GM18873 (cell line): ENCODE data around the gene SCN9A.
"Not testable (repeated sequence)": the region's sequence is repeated elsewhere in the genome, so short reads cannot be mapped to it uniquely, and the experiment has no call there.

ENCODE experiments used
- ATAC-seq: cut with Tn5 transposase; IDR thresholded peaks from one replicate; pipeline ENCODE4 v1.9.1; 2021; ENCODE audit warnings: mild to moderate bottlenecking, moderate library complexity, moderate number of reproducible peaks; ENCODE audit not compliant: unreplicated experiment, low FRiP score

Gene SCN9A

DNA sequence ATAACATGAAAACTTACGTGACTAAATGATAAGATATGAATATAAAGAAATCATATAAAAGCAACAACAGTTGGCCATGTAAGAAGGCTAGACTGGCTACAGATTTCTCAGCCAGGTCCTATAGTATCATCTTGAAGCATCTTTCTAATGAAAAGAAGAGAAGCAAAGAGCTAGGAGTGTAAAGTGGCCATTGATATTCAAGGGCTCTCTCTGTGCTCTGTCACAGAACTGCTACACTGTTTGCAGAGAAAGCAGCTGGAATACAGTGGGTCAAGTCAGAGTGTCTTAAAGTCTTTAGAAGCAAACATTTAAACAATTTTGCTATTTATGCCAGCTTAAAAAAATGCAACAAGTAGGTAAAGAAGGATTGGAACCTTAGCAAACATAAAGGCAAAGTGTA is 118.8 kb downstream of the SCN9A start:
- ATAC-seq, result no peak

DNA sequence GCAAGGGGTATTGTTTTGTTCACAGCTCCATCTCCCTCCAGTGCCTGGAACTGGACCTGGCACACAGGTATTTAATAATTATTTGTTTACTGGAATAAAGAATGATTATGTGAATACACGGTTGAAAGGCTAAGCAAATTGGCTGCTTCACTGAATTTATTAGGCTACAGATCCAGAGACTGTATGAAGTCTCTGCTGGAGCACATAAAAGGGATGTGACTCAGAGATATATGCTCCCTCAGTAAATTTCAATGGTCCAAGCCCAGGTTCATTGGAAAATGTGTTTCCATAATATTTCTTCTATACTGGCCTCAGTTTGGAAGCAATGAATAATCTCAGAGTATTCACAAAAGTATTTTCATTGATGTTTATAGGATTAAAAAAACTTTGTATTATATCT is 126.4 kb downstream of the SCN9A start:
- ATAC-seq, result no peak

DNA sequence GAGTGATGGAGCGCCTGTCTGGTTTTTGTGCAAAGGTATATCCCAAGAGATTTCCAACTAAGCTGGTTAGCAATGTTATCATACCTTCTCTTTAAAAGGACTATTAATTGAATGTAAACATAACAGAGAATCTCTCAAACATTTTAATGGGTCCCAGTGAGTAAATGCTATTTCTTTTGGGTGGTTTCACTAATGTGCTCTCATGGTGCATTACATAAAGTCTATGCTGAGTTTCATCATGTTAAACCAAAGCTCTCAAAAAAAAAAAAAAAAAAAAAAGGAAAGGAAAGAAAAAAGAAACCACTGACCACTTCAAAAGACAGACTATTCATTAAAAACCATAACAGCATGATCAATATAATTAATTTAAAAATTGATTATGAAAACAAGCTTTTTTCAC is 128.8 kb downstream of the SCN9A start:
- no peak for ATAC-seq

DNA sequence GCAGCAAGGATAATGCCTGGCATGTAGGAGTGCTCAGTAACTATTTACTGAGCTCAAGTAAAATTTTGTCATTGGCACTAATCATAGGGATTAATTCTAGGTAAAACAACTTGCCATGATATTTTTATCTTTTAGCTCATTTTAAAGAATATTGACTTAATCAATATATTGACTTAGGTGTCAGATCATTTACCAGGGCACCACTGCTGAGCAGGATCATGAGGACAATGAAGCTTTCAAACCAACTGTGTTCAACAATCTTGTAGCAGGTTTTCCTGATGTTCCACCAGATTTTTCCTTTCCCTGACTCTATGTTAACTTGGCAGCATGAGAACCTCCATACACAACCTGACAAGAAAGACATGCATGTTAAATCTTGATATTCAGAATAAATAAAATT is 133.4 kb downstream of the SCN9A start:
- ATAC-seq, result no peak

DNA sequence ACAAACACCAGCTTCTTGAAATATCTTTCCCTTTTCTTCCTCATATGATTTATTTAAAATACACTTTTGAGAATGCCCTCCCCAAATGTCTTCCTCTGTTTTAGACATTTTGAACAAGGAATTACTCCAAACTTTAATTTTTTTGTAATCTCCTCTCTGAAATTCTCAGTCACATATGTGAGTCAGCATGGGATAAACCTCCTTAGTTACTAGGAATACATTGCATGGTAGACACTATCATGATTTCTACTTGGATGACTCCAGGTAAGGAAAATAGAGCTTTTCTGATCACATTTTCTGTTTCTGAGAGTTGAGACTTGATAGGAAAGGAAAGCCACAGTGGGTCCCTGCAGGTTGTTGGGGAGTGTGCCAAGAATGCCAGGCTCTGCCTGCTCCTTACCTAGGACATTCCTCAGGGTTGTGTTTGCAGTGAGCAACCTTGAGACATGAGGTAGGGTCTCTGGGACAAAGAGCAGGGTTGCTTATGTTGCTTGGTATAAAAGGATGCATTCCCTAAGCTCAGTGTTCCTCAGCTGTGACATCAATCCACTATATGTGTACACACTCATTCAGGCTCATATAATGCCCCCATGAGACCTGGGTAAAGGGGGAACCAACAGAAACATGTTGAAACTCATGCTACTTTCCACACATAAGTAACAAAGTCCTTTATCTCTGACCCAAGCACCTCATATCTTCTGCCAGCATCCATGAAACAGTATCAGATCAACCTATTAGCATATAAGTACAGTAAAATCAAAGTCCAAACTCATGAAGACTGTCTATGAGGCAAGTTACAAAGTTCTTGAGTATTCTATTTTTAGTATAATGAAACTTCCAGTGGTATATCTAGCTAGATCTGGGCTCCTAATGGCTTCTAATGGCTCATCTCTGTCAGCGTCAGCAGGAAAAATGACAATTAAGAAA is 135.1 kb downstream of the SCN9A start:
- no peak for ATAC-seq

DNA sequence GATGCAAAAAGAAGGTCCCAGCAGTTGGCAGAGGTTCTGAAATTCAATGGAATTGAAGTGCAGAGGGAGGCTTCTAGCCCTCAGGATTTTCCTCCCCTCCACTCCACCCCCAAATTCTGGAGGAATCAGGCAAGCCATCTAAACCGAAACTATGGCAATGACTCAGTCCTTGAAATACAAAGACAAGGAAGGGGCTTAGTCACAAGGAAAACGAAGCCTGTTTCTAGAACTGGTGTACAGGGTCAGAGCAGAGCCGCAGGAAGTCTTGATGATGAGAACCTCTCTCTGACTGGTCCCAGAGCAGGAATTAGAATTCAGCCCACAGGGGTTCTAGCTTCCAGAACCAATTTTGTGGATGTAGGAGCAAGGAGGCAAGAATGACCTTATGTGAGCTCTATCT is 136.2 kb downstream of the SCN9A start:
- ATAC-seq, result no peak

DNA sequence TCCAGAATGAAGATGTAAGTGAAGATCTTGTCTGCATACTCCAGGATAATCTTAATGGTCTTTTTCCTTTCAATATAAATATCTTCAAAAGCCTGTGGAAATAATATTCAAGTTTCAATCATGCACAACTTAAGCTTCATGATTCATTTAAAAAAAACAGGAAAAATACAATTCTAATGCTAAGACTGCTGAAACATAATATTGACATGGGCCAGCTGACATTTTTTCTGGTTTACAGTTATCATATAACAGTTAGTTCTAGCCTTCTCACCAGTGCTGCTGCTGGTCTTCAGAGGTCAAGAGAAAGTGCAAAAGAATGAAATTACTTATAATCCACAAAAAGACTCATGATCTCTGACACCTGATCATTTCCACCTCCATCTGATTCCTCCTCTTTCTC is 137.6 kb downstream of the SCN9A start:
- no peak for ATAC-seq

DNA sequence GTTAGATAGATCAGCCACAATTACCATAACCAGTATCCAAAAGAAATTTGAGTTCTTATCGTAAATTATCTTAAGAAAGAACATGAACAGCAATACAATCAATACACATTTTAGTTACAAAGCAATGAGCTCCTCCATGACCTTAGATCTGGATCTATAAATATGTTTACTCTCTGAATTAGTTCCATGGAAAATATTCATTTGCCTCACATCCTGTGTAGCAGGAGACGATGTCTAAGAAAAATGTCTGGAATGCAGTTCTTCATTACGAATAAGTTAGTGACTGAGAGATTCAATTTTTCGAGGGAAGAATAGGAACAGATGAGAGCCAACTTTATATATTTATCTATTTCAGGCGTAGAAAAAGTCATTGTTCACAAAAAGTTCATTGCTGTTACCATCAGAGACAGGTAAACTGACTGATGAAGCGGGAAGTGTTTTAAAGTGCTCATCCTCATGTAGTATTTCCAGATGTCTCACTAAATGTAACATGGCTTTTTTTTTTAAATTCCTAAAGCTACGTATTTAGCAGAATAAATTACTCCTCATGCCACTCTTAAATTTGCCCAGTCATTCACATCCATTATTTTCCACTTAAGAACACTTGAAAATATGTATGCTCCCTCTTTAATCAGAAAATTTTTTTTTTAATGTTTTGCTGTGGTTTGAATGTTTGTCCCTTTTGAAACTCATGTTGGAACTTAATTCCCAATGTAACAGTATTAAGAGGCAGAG is 141.5 kb downstream of the SCN9A start:
- no peak for ATAC-seq

DNA sequence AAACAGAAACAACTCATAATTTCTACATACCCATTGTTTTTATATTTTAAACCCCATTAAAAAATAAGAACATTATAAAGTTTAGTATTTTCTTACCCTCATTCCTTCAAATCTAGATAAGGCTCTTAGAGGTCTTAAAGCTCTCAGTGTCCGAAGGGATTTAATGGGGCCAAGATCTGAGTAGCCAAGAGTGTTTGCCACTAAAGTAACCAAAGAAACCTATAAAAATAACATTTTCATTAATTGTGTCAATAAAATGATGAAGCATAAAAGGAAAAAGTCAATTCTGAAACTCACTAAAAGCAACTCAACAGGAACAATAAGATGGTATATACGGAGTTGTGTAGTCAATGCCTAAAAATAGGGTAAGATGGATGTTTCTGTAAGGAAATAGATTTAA is 142.5 kb downstream of the SCN9A start:
- ATAC-seq, result no peak

DNA sequence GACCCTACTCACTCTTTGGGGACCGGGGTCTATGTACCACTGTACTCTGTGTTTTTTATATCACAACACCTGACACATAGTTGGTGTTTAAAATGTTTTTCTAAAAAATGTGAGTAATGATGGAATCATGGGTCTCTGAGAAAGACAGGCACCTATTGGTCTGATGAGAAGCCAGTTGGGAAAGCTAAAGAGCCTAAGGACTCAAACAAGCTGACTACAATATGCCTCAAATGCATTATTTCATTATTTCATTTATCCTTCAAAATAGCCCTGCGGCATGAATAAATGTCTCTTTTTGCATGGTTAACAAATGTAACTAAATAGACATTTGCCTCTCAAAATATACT is 145.0 kb downstream of the SCN9A start:
- no peak for ATAC-seq

DNA sequence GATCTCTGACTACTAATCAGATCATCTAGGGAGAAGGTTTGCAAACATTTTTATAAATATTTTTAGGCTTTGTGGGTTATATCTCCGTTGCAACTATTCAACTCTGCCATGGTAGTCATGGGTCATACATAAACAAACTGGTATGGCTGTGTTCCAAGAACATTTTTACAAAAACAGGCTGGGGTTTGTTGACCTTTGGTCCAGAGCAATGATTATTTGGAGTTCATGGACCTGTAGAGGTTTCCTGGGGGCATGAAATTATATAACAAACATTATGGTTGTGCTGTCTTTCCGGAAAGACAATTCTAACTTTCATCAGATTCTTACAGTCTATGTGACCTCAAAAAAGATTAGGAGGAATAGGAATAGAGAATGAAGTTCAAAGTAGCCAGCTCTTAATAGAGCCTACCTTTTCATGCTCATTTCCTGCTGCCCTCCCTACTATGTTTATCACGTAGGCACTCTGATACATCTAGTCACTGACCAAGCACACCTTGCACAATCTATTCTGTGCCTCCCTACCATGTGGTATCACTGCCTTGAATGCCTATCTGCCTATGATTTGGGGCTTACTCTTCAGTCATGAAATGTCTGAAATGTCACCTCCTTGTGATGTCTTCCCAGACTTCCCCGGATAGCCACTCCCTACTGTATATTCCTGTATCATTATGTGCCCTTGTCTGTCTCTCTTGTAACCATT is 145.6 kb downstream of the SCN9A start:
- no peak for ATAC-seq

DNA sequence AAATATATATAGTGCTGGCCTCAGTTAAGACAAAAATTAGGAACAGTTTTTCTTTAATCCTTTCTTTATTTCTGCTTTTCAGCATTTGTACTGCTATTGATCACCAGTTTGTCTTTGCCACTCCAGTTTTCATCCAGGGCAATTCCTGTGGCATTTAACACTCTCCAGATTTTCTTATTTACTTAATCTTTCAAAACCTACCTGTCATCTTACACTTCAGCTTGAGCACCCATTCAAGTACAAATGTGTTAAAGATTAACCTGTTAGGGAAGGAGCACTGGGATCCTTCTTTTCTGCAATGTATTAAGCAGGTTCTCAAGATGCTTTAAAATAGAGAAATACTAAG is 146.1 kb downstream of the SCN9A start:
- no peak for ATAC-seq

DNA sequence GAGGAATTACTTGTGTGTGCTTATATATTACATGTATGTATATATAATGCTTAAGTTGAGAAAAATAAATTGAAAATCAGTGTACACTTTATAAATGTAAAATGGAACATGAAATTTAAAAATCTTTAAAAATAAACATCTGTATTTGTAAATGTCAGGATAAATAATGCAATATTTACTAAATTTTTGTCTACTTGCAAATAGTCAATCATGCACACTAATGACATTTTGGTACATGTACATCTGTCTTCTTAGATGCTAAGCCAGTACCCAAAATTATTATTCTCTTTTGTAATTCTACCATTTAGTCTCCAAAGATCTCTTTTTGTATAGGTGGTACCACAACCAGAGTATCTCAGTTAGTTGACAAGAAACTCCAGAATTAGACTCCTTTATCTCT is 151.5 kb downstream of the SCN9A start:
- ATAC-seq, result no peak

DNA sequence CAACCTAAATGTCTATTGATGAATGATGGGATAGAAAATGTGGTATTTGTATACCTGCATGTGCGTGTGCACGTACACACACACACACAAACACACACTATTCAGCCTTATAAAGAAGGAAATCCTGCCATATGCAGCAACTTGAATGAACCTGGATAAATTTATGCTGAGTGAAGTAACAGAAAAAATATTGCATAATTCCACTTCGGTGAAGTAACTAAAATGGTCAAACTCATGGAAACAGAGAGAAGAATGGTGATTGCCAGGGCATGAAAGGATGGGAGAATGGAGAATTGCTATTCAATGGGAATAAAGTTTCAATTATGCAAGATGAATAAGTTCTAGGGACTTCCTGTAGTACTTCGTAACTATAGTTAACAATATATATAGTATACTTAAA is 152.4 kb downstream of the SCN9A start:
- ATAC-seq, result no peak

DNA sequence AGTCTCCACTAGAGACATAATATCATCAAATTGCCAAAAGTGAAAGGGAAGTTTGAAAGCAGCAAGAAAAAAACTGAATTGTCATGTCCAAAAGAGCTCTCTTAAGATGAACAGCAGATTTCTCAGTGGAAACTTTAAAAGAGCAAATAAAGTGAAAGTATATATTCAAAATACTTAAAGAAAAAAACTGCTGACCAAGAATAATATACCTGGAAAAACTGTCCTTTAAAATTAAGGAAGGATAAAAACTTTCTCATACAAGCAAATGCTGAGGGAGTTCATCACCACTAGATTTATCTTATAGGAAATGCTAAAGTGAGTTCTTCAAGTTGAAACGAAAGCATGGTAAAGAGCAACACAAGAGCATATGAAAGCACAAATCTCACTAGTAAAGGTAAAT is 164.7 kb downstream of the SCN9A start:
- no peak for ATAC-seq

DNA sequence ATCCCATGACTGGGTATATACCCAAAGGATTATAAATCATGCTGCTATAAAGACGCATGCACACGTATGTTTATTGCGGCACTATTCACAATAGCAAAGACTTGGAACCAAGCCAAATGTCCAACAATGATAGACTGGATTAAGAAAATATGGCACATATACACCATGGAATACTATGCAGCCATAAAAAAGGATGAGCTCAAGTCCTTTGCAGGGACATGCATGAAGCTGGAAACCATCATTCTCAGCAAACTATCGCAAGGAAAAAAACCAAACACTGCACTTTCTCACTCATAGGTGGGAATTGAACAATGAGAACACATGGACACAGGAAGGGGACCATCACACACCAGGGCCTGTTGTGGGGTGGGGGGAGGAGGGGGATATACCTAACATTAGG is 165.8 kb downstream of the SCN9A start:
- not testable (repeated sequence) for ATAC-seq

DNA sequence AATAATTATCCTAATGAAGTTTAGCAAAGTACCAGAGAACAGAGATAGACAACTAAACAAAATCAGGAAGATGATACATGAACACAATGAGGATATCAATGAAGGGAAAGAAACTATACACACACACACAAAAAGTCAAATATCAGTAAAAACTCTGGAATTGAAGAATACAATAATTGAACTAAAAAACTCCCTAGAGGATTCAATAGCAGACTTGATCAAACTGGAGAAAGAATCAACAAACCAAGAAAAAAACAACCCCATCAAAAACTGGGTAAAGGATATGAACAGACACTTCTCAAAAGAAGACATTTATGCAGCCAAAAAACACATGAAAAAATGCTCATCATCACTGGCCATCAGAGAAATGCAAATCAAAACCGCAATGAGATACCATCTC is 166.4 kb downstream of the SCN9A start:
- ATAC-seq, result not testable (repeated sequence)

DNA sequence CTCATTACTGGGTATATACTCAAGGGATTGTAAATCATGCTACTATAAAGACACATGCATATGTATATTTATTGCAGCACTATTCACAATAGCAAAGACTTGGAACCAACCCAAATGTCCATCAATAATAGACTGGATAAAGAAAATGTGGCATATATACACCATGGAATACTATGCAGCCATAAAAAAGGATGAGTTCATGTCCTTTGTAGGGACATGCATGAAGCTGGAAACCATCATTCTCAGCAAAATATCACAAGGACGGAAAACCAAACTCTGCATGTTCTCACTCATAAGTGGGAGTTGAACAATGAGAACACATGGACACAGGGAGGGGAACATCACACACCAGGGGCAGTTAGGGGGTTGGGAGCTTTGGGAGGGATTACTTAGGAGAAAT is 169.6 kb downstream of the SCN9A start:
- not testable (repeated sequence) for ATAC-seq

DNA sequence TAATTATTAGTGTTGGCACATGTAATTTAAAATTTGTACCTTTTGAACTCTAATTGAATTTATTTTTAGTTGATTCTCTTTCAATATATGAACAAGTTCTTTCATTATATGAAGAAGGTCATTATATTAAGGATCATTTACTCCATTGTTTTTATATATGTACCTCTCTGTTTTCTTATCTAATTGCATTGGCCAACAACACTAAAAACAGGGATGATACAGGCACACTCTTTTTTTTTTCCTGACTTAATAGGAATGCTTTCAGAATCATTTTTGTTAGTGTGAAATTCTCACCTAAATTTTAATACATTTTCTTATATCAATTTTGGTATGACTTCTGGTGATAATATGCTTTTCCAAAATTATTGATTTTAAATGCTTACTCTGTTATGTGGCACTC is 173.0 kb downstream of the SCN9A start:
- ATAC-seq, result no peak

DNA sequence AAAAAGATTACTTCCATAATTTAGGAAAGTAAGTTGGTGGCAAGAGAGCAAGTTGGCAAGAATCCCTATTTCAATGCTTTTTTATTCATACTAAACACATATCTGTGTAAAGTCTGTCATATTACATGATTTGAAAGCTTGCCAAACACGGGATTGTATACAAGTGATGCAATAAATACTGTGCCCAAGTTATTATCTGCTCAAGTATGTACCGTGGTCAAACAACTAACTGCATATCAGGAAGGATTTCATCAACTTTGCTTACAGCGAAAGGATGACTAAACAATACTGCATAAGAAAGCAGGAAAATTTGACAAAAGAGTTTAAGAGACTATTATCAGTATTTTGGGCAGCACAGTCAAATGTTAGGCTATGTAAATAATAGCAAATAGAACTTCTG is 178.3 kb downstream of the SCN9A start:
- ATAC-seq, result no peak

DNA sequence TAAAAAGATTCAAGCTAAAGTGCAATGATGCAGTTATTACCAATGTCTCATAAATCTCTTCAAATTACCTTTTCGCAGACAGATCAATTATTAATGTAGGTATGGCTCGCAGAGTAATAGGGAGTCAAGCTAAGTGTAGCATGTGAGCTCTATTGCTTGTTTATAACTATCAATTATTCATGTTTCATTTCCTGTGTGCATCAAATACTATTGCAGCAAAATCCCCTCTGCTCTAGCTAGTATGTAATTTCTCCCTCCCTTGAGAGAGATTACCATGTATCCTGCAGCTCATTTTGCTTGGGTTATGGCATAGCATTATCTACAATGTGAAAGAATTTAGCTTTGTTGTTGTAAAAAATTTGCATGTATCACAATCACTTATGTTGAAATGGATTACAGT is 182.3 kb downstream of the SCN9A start:
- no peak for ATAC-seq
